Measurements from ENCODE around the gene PDS5B.

Gene PDS5B

GRCh38 chr13:32804673-32805230 lies 218.5 kb downstream of the PDS5B start:
- Histone ChIP-seq H4K20me1 (ENCODE audit: control insufficient read depth, insufficient read depth, low read depth, low read length) (no peaks in the 10 kb centered on the region), H3F3A (ENCODE audit: control insufficient read depth, insufficient read depth) (no peaks in the 10 kb centered on the region), H3K27ac (ENCODE audit: low read depth, low read length) (no peak overlapping the region), H3K27me3 (ENCODE audit: control insufficient read depth, low read length) (no peaks in the 10 kb centered on the region; the same call in 1 of the 2 replicates), H3K4me1 (ENCODE audit: control insufficient read depth, low read length) (no peaks in the 10 kb centered on the region), H3K9me2 (replicated peaks; ENCODE audit: control insufficient read depth, low read length) (no peaks in the 10 kb centered on the region), H3K79me2 (ENCODE audit: control insufficient read depth, low read length) (no peaks in the 10 kb centered on the region), H3K4me2 (ENCODE audit: low read length) (no peak overlapping the region), H3K9me3 (ENCODE audit: control insufficient read depth, insufficient read depth, low read length) (no peaks in the 10 kb centered on the region), H3K4me3 (ENCODE audit: low read length) (no peak overlapping the region), H3K36me3 (ENCODE audit: control insufficient read depth, low read length) (no peaks in the 10 kb centered on the region)
- TF ChIP-seq CTCF (IDR thresholded peaks at IDR 0.05; ENCODE audit: low read depth, low read length, poor library complexity, severe bottlenecking), result no peak

GRCh38 chr13:32811297-32811800 lies 225.1 kb downstream of the PDS5B start:
- TF ChIP-seq EZH2phosphoT487 (IDR thresholded peaks at IDR 0.05; ENCODE audit: borderline replicate concordance, low read length) (no peak), CTCF (IDR thresholded peaks at IDR 0.05; ENCODE audit: low read depth, low read length, poor library complexity, severe bottlenecking) (no peak)
- H3K4me1 ChIP-seq (ENCODE audit: control insufficient read depth, low read length), result peaks cover 9% of the 10 kb centered on the region
- H3K27me3 ChIP-seq (ENCODE audit: control insufficient read depth, low read length), result no peaks in the 10 kb centered on the region; the same call in 1 of the 2 replicates
- peak overlapping the region; percentile 31 for H3K4me2 ChIP-seq (ENCODE audit: low read length)
- H3F3A ChIP-seq (ENCODE audit: control insufficient read depth, insufficient read depth), result no peaks in the 10 kb centered on the region
- peaks cover 7% of the 10 kb centered on the region; the same call in 1 of the 2 replicates for H3K9me3 ChIP-seq (ENCODE audit: control insufficient read depth, insufficient read depth, low read length)
- H3K9me2 ChIP-seq (replicated peaks; ENCODE audit: control insufficient read depth, low read length), result no peaks in the 10 kb centered on the region
- H3K27ac ChIP-seq (ENCODE audit: low read depth, low read length), result no peak overlapping the region
- H4K20me1 ChIP-seq (ENCODE audit: control insufficient read depth, insufficient read depth, low read depth, low read length), result no peaks in the 10 kb centered on the region
- H3K79me2 ChIP-seq (ENCODE audit: control insufficient read depth, low read length), result no peaks in the 10 kb centered on the region
- H3K36me3 ChIP-seq (ENCODE audit: control insufficient read depth, low read length), result no peaks in the 10 kb centered on the region
- H3K4me3 ChIP-seq (ENCODE audit: low read length), result no peak overlapping the region; the same call in 1 of the 2 replicates

GRCh38 chr13:32821149-32821688 lies 235.0 kb downstream of the PDS5B start:
- Histone ChIP-seq H3K4me3 (ENCODE audit: low read length) (no peak overlapping the region), H3K9me3 (ENCODE audit: control insufficient read depth, insufficient read depth, low read length) (no peaks in the 10 kb centered on the region), H3F3A (ENCODE audit: control insufficient read depth, insufficient read depth) (no peaks in the 10 kb centered on the region), H3K27me3 (ENCODE audit: control insufficient read depth, low read length) (no peaks in the 10 kb centered on the region), H3K4me1 (ENCODE audit: control insufficient read depth, low read length) (no peaks in the 10 kb centered on the region), H3K4me2 (ENCODE audit: low read length) (no peak overlapping the region), H3K27ac (ENCODE audit: low read depth, low read length) (no peak overlapping the region), H3K9me2 (replicated peaks; ENCODE audit: control insufficient read depth, low read length) (no peaks in the 10 kb centered on the region), H3K36me3 (ENCODE audit: control insufficient read depth, low read length) (no peaks in the 10 kb centered on the region), H3K79me2 (ENCODE audit: control insufficient read depth, low read length) (no peaks in the 10 kb centered on the region), H4K20me1 (ENCODE audit: control insufficient read depth, insufficient read depth, low read depth, low read length) (no peaks in the 10 kb centered on the region)
- TF ChIP-seq EZH2phosphoT487 (IDR thresholded peaks at IDR 0.05; ENCODE audit: borderline replicate concordance, low read length) (no peak), CTCF (IDR thresholded peaks at IDR 0.05; ENCODE audit: low read depth, low read length, poor library complexity, severe bottlenecking) (no peak)

Data from DOHH2 (cell line).